ENCODE data around the gene KRT33B. TPM values are rescaled to one million over a fixed set of nuclear protein-coding genes. Genes with fewer than 3 reads are reported as not detected.
A peak's percentile ranks its signal among the peaks of the same experiment; 100 is the strongest.
"Not testable (repeated sequence)": the region's sequence is repeated elsewhere in the genome, so short reads cannot be mapped to it uniquely, and the experiment has no call there.

The KRT33B gene
- total RNA-seq, 1 experiment from 2014 or later: not detected

- ChIA-PET CTCF (no interaction called here), POLR2A (no interaction called here)
- TF ChIP-seq CTCF (IDR thresholded peaks at IDR 0.05; ENCODE audit: insufficient read depth in 1 of 2, low read depth in 1 of 2, low read length in 1 of 2, severe bottlenecking in 1 of 2, unreplicated experiment in 1 of 2): no peak
- intact Hi-C loops (cut with micrococcal nuclease; ENCODE audit: unreplicated experiment): loop anchor here (10.0 kb wide), 1 partner anchor 62 kb away; no protein-coding TSS in a partner anchor
- BruUV-seq (replicated peaks): no TSS peak
- H3K27me3 ChIP-seq (replicated peaks; ENCODE audit: control insufficient read depth, insufficient read depth, low read length): no peaks in the 10 kb centered on the region
- Mint-ChIP-seq H3K4me3 (ENCODE audit: unreplicated experiment) (no peak overlapping the region), H3K4me1 (ENCODE audit: low read depth, unreplicated experiment) (no peaks in the 10 kb centered on the region), H3K9me3 (ENCODE audit: unreplicated experiment) (peaks cover 9% of the 10 kb centered on the region), H3K27me3 (ENCODE audit: insufficient read depth, unreplicated experiment) (no peaks in the 10 kb centered on the region), H3K27ac (ENCODE audit: unreplicated experiment) (no peak overlapping the region), H3K36me3 (ENCODE audit: insufficient read depth, unreplicated experiment) (no peaks in the 10 kb centered on the region)
- no peaks in the 10 kb centered on the region for H3K36me3 ChIP-seq (ENCODE audit: control insufficient read depth, insufficient read depth, low read length)
- no peaks in the 10 kb centered on the region for H3K4me1 ChIP-seq
- peak in 1 of 2 experiments; percentile 31 for DNase-seq
- no peaks in the 10 kb centered on the region for H3K9me3 ChIP-seq
- H3K4me3 ChIP-seq (ENCODE audit: low read depth, low read length): no peak overlapping the region
These were observed 16.8 kb downstream of the KRT33B start for GRCh38 chr17:41352597-41353366.

- Mint-ChIP-seq H3K36me3 (ENCODE audit: insufficient read depth, unreplicated experiment) (no peaks in the 10 kb centered on the region), H3K4me3 (ENCODE audit: unreplicated experiment) (no peak overlapping the region), H3K27me3 (ENCODE audit: insufficient read depth, unreplicated experiment) (no peaks in the 10 kb centered on the region), H3K9me3 (ENCODE audit: unreplicated experiment) (peaks cover 9% of the 10 kb centered on the region), H3K4me1 (ENCODE audit: low read depth, unreplicated experiment) (no peaks in the 10 kb centered on the region), H3K27ac (ENCODE audit: unreplicated experiment) (no peak overlapping the region)
- intact Hi-C loops (cut with micrococcal nuclease; ENCODE audit: unreplicated experiment): loop anchor here (10.0 kb wide), 1 partner anchor 64 kb away; no protein-coding TSS in a partner anchor
- Histone ChIP-seq H3K9me3 (no peaks in the 10 kb centered on the region), H3K36me3 (ENCODE audit: control insufficient read depth, insufficient read depth, low read length) (no peaks in the 10 kb centered on the region), H3K4me1 (no peaks in the 10 kb centered on the region), H3K27me3 (replicated peaks; ENCODE audit: control insufficient read depth, insufficient read depth, low read length) (no peaks in the 10 kb centered on the region), H3K4me3 (ENCODE audit: low read depth, low read length) (no peak overlapping the region)
- TF ChIP-seq CTCF (IDR thresholded peaks at IDR 0.05; ENCODE audit: insufficient read depth in 1 of 2, low read depth in 1 of 2, low read length in 1 of 2, severe bottlenecking in 1 of 2, unreplicated experiment in 1 of 2): no peak
- ChIA-PET CTCF (interaction anchor here (0.6 to 0.7 kb wide), 2 partner anchors 20 to 198 kb away, joined by 3 to 6 read pairs; no protein-coding TSS in a partner anchor), POLR2A (no interaction called here)
- no peak for DNase-seq
- no TSS peak for BruUV-seq (replicated peaks)
These were observed 18.4 kb downstream of the KRT33B start for GRCh38 chr17:41351177-41351576.

- intact Hi-C loops (cut with micrococcal nuclease; ENCODE audit: unreplicated experiment): loop anchor here (10.0 kb wide), 1 partner anchor 64 kb away; no protein-coding TSS in a partner anchor
- H3K27me3 Mint-ChIP-seq (ENCODE audit: insufficient read depth, unreplicated experiment); H3K4me1 Mint-ChIP-seq (ENCODE audit: low read depth, unreplicated experiment); BruUV-seq (replicated peaks); H3K36me3 ChIP-seq (ENCODE audit: control insufficient read depth, insufficient read depth, low read length); DNase-seq; POLR2A ChIA-PET; H3K4me3 ChIP-seq (ENCODE audit: low read depth, low read length); H3K9me3 ChIP-seq; H3K36me3 Mint-ChIP-seq (ENCODE audit: insufficient read depth, unreplicated experiment); H3K27me3 ChIP-seq (replicated peaks; ENCODE audit: control insufficient read depth, insufficient read depth, low read length); H3K4me1 ChIP-seq; H3K4me3 Mint-ChIP-seq (ENCODE audit: unreplicated experiment); H3K9me3 Mint-ChIP-seq (ENCODE audit: unreplicated experiment); H3K27ac Mint-ChIP-seq (ENCODE audit: unreplicated experiment): not testable (repeated sequence)
- CTCF ChIA-PET: interaction anchor here (0.5 to 0.7 kb wide), 2 partner anchors 65 to 199 kb away, joined by 3 to 6 read pairs; no protein-coding TSS in a partner anchor
These were observed 19.2 kb downstream of the KRT33B start, which contains the start of gene KRT33A for GRCh38 chr17:41350381-41350878. KRT33A (minus strand) TSS chr17:41350828; CDS start chr17:41350767, 61 bp downstream.
